GM18519 (cell line): Measurements from ENCODE around the gene OR5B21.

Experiments
- ATAC-seq: cut with Tn5 transposase; IDR thresholded peaks from one replicate; pipeline ENCODE4 v1.9.1; 2021; ENCODE audit warnings: mild to moderate bottlenecking, moderate library complexity; ENCODE audit not compliant: unreplicated experiment, low FRiP score

OR5B21 gene

GRCh38 chr11:58494101-58494500 lies 13.8 kb downstream of the OR5B21 start:
- no peak for ATAC-seq

DNA sequence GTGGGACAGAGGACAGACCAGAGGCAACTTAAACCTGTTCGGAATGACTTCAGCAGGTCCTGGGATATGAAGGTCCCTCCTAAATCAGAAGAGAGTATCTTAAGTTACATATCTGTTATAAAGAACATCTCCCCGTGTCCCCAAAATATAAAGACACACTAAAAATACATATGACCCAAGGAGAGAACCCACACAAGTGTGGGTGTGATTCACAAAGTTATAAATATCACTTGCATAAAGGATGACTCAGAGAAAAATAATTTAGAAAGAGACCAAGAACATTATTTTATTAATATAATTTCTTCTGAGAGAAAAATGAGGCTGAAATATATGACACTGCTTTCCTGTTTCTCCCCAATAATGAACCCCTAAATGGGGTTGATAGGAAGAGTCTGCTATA lies 14.2 kb downstream of the OR5B21 start:
- ATAC-seq: no peak

- no peak for ATAC-seq
These were observed 17.1 kb downstream of the OR5B21 start for GRCh38 chr11:58490827-58491226.

DNA sequence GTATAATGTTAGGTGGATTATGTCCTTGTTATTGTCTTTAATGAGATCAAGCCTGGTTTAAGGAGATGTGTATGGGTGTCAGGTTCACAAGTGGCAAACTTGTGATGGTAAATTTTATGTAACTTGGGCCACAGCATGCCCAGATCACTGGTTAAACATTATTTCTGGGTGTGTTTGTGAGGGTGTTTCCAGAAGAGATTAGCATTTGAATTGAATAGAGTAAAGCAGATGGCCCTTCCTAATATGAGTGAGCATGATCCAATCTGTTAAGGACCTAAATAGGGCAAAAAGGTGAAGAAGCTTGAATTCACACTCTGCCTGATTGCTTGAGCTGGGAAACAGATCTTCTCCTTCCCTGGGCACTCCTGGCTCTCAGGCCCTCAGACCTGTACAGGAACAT lies 20.7 kb downstream of the OR5B21 start:
- ATAC-seq: no peak

- no peak for ATAC-seq
These were observed 21.9 kb downstream of the OR5B21 start for GRCh38 chr11:58485961-58486360.

- ATAC-seq: no peak
These were observed 36.0 kb downstream of the OR5B21 start for GRCh38 chr11:58471892-58472291.

- ATAC-seq: no peak
These were observed 41.6 kb downstream of the OR5B21 start for GRCh38 chr11:58466293-58466692.

GRCh38 chr11:58465690-58466089 lies 42.2 kb downstream of the OR5B21 start:
- ATAC-seq: no peak
